Measurements from ENCODE around the gene BMERB1.
"Not testable (repeated sequence)": the region's sequence is repeated elsewhere in the genome, so short reads cannot be mapped to it uniquely, and the experiment has no call there.

Gene BMERB1

DNA sequence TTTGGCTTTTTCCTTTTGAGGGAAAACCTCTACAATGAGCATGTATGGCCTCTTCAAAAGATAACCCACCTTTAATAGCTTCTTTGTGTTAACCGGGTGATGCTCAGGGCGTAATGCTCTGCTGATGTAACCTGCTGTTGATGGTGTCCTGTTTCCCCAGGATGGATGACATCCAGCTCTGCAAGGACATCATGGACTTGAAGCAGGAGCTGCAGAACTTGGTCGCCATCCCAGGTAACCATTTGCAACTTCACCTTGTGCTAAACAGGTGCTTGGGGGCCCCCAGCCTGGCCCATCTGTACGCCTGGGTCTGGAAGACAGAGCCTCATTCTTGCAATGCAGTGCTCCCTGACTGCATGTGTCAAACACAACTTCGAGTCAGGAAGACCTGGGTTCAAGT is 133.4 kb downstream of the BMERB1 start:
- no peak for DNase-seq

DNA sequence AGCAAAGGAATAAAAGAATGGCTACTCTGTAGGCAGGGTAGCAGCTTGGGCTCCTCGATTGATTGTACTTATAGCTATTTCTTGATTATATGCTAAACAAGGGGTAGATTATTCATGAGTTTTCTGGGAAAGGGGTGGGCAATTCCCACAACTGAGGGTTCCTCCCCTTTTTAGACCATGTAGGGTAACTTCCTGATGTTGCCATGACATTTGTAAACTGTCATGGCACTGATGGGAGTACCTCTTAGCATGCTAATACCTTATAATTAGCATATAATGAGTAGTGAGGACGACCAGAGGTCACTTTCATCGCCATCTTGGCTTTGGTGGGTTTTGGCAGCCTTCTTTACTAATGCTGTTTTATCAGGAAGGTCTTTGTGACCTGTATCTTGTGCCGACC is 136.3 kb downstream of the BMERB1 start:
- DNase-seq: not testable (repeated sequence)

DNA sequence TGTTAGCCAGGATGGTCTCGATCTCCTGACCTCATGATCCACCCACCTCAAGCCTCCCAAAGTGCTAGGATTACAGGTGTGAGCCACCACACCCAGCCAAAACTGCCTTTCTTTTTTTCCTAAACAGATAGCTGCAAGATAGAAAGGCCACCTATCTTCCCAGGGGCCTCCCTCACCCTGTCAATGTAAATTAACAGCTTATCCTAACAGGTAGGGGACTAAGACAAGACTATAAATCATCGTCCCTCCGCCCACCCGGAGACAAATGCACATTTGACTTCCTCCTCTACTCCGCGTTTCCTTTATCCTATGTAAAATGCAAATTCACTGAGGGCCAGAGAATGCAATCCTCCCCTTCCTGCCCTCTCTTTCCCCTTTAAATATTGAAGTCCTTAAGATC is 137.2 kb downstream of the BMERB1 start:
- DNase-seq: peak; percentile 48

DNA sequence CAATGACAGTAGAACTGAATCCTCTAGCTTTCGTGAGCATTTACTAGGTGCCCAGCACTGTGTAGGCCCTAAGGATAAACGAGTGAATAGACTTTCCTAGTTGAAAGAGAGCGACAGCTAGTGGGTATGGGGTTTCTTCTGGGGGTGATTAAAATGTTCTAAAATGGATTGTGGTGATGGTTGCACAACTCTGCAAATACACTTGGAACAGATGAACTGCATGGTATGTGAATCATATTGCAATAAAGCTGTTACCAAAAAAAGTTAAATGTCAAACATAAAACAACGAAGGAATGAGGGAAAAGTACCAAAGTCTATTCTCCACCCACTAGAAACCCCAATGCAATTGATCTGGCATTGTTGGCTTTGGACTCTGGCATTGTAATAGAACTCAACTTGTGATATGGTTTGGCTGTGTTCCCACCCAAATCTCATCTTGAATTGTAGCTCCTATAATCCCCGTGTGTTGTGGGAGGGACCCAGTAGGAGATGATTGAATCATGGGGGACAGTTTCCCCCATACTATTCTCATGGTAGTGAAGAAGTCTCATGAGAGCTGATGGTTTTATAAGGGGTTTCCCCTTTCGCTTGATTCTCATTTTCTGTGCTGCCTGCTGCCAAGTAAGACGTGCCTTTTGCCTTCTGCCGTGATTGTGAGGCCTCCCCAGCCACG is 138.1 kb downstream of the BMERB1 start:
- DNase-seq: no peak

DNA sequence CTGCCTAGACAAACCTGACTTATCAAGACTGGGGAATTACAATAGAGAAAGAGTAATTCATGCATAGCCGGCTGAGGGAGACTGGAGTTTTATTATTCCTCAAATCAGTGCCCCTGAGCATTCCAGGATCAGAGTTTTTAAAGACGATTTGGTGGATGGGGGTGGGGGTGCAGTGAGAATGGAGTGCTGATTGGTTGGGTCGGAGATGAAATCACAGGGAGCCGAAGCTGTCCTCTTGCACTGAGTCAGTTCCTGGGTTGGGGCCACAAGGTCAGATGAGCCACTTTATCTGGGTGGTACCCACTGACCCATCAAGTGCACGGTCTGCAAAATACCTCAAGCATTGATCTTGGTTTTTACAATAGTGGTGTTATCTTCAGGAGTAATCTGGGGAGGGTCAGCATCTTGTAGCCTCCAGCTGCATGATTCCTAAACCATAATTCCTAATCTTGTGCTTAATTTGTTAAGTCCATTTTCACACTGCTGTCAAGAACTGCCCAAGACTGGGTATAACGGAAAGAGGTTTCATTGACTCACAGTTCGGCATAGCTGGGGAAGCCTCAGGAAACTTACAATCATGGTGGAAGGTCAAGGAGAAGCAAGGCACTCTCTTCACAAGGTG is 139.0 kb downstream of the BMERB1 start:
- DNase-seq: no peak

DNA sequence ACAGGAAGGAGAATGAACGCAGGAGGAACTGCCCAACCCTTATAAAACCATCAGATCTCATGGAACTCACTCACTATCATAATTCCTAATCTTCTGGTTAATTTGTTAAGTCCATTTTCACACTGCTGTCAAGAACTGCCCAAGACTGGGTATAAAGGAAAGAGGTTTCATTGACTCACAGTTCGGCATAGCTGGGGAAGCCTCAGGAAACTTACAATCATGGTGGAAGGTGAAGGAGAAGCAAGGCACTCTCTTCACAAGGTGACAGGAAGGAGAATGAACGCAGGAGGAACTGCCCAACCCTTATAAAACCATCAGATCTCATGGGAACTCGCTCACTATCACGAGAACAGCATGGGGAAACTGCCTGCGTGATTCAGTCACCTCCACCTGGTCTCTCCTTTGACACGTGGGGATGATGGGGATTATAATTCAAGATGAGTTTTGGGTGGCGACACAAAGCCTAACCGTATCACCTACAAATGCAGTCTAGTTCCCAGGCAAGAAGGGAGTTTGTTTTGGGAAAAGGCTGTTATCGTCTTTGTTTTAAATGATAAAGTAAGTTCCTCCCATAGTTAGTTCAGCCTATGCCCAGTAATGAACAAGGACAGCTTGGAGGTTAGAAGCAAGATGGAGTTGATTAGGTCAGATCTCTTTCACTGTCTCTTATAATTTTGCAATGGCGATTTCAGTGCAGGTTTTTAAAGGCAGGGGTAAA is 139.7 kb downstream of the BMERB1 start:
- DNase-seq: not testable (repeated sequence)

DNA sequence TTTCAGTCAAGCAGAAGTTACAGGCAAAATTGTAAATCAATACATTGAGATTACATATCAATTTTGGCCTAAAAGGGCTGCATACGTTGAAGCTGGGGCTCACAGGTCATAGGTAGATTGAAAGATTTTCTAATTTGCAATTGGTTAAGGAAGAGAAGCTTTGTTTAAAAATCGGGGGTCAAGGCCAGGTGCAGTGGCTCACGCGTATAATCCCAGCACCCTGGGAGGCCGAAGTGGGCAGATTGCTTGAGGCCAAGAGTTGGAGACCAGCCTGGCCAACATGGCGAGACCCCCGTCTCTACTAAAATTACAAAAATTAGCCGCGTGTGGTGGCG is 140.2 kb downstream of the BMERB1 start:
- no peak for DNase-seq

DNA sequence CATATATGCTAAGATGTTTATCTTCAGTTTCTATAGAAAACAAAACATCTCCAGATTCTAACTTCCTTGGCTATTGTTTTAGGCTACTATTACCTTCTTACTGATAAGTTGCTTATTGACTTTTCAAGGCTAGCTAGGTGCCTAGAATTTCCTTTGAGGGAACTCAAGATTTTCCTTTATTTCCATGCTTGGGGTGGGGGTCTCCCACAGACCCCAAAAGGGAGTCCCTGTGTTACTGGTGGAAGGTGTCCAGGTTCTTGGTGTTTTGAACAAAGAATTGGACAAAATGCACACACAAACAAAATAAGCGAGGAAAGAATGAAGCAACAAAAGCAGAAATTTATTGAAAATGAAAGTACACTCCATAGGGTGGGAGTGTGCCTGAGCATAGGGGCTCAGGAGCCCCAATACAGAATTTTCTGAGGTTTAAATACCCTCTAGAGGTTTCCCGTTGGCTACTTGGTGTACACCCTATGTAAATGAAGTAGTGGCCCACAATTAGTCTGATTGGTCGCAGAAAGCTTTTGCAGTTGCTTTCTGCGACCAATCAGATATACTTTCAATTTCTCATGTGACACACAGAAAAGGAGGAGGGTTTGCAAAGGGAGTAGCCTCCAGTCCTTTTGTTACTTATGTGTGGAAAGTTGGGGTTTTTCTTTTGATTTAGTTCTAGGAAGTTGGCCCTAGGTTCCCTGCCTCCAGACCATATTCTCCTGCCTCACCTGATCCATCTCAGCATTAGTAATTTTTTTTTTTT is 141.1 kb downstream of the BMERB1 start:
- DNase-seq: no peak

DNA sequence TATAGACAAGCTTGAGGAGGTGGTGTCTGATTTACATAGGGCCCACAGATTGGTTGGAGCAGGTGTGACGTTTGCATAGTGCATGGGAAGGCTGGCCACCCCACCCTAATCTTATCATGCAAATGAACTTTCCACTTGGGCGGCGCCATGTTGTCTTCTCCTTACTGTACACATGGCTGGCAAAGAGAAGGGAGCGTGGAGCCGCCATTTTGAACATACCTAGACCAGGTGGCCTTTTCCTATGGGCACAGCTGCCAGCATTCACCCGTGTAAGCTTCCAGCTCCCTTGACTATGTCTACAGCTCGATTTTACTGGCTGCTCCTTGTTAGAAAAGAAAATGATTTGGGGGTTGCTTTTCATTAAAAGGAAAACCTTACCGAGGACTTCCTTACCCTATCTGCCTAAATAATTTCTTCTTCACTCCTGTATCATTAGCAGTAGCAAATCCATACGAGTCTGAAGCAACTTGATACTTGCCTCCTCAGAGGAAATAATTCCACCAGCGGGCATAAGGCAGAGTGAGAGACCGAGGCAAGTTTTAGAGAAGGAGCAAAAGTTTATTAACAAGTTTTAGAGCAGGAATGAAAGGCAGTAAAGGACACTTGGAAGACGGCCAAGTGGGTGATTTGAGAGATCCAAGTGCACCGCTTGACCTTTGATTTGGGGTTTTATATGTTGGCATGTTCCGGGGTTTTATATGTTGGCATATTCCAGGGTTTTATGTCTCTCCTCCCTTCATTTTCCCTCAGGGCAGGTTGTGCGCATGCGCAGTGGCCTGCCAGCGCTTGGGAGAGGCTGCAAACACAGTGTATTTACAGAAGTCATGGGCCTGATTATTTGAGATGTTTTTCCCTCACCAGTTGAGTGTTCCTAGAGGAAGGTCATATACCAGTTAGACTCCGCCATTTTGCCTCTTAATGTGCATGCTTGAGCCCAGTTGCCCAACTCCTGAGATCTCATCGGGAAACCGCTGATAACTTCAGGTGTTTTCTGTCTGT is 142.9 kb downstream of the BMERB1 start:
- no peak for DNase-seq

DNA sequence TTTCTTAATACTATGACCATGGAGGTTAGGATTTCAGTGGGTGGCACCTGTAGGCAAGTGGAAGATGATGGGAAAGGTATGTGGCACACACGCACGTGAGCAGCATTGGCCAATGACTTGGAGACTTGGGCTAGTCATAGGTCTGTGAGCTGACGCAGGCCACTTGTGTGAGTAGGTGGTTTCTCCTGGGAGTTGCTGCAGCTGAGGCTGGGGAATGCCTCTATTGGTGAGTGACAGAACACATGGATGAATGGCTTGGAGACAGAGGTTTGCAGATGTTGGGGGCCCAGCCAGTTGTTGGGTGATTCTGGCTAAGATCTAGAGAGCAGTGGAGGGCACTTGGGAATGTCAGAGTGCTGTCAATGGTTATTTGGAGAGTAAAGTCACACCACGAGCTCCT is 144.4 kb downstream of the BMERB1 start:
- DNase-seq: no peak

DNA sequence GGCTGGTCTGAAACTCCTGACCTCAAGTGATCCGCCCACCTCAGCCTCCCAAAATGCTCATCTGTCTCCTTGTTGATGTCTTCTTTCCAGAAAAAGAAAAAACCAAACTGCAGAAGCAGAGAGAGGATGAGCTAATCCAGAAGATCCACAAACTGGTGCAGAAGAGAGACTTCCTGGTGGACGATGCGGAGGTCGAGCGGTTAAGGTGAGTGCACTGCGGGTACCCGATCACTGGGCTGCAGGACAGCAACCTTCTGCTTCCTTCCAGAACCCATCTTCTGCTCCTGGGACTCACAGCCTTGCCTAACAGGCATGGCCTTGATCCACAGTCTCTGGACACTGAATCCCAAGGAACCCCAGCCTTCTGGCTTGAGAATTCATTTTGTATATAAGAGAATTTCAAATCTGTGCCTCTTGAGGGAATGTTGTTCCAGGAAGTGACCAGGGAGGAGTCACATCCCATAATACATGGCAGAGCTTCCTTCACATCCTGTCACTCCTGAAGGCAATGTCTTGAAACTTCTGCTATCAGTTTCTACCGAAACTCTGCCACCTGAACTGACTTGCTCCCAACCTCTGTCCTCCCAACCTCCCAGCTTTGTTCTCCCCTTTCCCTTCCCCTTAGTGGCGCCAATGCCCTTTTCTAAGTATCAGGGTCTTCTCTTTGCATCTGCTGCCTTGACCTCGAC is 146.9 kb downstream of the BMERB1 start:
- no peak for DNase-seq

DNA sequence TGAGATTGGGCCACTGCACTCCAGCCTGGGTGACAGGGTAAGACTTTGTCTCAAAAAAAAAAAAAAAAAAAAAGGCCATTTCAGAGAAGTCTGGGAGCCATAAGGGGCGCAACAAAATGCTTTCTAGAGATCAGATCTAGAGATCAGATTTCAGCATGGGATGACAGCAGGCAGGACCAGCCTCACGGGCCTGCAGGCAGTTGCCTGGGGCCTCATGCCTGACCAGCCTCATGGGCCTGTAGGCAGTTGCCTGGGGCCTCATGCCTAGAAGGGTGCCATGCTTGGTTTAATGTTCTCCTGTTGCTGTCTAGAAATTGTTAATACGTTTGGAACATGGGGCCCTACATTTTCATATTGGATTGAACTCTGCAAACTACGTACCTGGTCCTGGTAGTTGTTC is 149.1 kb downstream of the BMERB1 start:
- DNase-seq: no peak

DNA sequence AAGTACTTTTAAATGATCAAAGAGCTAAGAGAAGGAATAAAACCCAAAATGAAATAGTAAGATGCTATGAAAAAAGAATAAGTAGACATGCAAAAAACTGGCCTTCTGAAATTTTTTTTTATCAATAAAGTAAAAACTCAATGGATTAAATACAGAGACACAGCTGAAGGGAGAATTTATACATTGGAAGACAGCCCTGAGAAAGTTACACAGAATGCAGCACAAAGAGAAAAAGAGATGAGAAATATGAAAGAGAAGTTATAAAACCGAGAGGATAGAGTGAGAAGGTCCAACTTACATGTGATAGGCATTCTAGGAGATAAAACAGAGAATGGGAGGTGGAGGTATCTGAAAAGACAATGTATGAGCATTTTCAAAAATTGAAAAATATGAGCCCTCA is 151.6 kb downstream of the BMERB1 start:
- DNase-seq: no peak

DNA sequence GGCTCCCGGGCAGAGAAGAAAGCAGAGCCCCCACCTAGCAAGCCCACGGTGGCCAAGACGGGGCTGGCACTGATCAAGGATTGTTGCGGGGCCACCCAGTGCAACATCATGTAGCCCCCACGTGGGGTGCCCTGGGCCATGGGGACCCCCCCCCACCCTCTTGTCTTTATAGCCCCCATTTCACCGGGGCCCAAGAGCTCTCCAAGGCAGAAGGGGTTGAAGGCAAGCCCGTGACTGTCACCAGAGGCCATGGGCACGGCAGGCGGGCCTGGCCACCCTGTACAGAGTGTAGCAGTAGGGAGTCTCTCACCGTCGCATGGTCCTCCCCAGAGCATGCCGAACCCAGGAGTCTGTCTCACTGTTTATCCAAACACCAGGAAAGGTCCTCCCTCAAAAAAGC is 152.3 kb downstream of the BMERB1 start:
- no peak for DNase-seq

DNA sequence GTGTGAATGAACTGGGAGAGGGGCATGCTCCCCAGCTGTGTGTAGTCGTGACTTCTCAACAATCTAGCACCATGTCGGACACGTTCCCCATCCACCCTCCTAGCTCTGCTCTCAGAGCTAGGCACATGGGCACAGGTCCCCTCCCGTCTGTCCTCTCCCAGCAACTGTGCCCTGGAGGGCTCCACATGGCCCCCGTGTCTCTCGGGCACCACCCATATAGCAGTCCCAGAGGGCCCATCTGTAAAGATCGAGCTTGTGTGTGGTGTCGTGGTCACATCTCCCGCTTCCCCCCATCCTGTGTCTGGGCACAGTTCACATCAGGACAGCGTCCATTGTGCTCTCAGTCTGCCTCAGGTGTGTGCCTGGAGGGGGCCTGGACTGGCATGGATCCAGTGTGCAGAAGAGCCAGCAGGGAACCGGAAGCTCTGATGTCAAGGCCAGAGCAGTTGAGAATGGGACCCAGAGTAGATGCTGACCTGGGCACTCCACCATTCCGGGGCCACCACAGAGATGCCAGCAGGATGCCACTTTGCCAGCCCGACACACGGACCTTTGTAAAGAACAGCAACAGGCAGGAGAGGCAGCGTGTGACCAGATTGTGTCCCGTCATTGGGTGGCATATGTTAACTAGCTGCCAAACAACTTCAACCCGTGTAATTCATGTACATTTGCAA is 152.9 kb downstream of the BMERB1 start:
- DNase-seq: no peak

DNA sequence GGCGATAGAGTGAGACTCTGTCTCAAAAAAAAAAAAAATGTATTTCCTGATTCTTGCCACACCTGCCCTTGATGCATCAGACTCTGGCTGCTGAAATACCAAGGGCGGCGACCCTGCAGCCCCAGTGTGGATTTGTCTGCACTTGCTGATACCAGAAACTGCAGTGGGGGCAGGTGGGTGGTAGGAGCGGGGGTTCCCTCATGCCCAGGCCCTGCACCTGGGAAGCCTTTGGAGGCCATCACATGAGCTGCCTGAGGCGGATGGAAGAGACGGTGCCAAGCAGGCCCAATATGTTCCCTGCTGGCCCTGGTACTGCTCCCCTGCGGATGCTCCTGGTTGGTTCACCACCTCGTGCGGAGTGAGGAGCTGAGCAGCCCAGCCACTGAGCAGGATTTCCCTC is 157.9 kb downstream of the BMERB1 start:
- no peak for DNase-seq

DNA sequence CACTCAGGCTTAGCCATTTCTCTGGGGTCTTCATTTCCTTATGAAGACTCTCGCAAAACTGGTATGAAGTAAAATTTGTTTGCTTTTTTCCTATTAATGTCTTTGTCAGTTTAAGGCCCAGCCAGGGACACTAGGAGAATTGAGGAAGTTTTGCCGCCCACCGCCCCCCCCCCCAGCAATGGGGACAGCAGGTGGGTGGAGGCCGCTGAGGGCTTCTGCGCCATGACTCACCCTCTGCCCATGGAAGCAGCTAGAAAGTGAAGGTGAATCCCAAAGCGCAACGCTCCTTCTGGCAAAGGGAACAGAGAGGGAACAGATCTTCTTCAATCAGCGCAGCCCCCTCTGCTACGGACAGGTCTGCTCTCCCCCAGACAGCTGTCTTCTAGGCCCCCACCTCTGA is 158.8 kb downstream of the BMERB1 start:
- DNase-seq: peak; percentile 21

DNA sequence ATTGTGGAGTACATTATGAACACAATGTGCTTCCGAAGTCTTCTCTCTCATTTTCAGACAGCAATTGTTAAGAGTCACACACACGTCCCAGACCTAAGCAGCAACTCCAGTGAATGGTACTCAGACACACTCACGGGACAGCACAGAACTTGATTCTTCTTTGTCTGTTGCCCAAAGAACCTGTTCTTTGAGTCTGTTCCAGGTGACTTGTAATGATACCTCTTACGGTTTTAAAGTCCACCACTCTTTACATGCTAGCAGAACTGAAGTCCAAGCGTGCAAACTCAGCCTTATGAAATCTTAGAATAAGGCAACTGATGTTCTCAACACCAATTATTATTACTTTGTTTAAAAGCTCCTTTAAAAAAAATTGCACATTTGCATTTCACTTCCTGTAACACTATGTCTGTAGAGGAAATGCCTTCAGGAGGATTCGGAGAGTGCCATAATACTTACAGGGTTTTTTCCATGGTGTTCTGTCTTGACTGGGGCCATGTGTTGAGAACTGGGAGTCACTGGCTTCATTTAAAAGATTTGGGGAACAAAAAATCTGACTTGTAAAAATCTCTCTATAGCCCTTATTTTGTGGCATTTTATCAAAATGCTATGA is 160.4 kb downstream of the BMERB1 start:
- DNase-seq: no peak

DNA sequence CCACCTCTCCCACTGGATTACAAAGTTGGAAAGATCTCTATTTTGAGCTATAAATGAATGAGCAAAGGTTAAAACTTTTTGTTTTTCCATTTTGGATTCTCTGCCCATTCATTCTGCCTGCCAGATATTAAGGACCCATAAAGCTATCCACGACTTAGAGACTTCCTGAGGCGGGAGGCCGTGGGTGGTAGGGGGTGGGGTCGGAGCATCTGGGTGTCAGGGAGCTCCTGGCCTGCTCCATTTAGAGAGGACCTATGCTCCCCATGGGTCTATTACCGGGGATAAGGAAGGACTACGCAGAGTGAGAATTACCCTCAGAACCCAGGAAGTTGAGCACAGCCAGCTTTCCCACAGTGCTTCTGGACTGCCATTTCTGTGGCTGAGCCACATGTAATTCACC is 162.7 kb downstream of the BMERB1 start:
- DNase-seq: no peak

DNA sequence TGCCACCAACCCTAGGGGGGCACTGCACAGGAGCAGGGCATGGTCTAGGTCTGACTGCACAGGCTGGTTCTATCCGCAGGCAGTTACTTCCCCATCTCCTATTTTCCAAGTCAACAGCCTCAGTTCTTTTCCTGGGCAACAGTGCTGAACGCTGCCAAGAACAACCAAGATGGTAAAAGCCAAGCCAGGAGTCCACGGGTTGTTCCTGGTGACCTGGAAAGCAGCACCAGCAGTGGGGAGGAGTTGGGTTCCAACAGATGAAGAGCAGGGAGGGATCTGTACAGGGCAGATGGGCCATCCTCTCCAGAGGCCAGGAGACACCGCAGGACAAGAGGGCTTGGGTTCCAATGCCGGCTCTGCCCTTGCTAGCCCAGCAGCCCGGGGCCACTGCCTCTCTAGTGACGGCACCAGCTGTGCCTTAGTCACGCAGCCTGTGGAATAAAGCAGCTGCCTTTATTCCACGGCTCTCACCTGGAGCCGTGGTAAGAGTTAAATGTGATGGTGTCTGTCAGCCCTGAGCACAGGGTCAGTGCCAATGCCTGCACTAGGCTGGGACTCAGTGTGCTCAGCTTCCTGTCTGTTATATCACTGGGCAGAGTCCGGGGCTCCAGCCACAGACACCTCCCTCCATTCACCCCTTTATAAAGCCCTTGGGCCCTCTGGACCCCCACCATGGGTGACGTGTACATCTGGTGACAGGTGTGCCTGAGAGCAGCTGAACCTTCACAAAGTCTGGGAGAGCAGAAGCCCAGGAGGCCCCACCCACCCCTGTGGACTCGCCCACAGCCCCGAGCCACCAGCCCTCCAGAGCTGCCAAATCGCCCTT is 163.6 kb downstream of the BMERB1 start:
- DNase-seq: no peak
